HG02840 (cell line): ENCODE data around the gene PACC1.

Source experiments
- ATAC-seq: cut with Tn5 transposase; IDR thresholded peaks from one replicate; pipeline ENCODE4 v1.9.1; 2021; ENCODE audit warnings: mild to moderate bottlenecking, moderate library complexity, moderate number of reproducible peaks; ENCODE audit not compliant: unreplicated experiment, low FRiP score

The PACC1 gene

GRCh38 chr1:212414328-212415106, at the start of gene PACC1:
Gene PACC1, minus strand, starts transcription at chr1:212414886. Its CDS starts 129 bp downstream, at chr1:212414757.
- peak; percentile 93 for ATAC-seq

- ATAC-seq = no peak
Measured at GRCh38 chr1:212463565-212464285, 49.0 kb upstream of the PACC1 start.

GRCh38 chr1:212461916-212462660, 47.4 kb upstream of the PACC1 start:
- ATAC-seq = no peak

GRCh38 chr1:212460376-212460775, 45.7 kb upstream of the PACC1 start:
- no peak for ATAC-seq

- no peak for ATAC-seq
Measured at GRCh38 chr1:212459656-212460055, 45.0 kb upstream of the PACC1 start.

GRCh38 chr1:212458817-212459216, 44.1 kb upstream of the PACC1 start:
- ATAC-seq = no peak

- no peak for ATAC-seq
Measured at GRCh38 chr1:212457740-212458338, 43.2 kb upstream of the PACC1 start.

- no peak for ATAC-seq
Measured at GRCh38 chr1:212455803-212456528, 41.3 kb upstream of the PACC1 start.

GRCh38 chr1:212455401-212455800, 40.7 kb upstream of the PACC1 start:
- ATAC-seq = no peak

- no peak for ATAC-seq
Measured at GRCh38 chr1:212454741-212455140, 40.1 kb upstream of the PACC1 start.

- no peak for ATAC-seq
Measured at GRCh38 chr1:212453156-212453857, 38.6 kb upstream of the PACC1 start.

- ATAC-seq = no peak
Measured at GRCh38 chr1:212452323-212453155, 37.9 kb upstream of the PACC1 start.

- no peak for ATAC-seq
Measured at GRCh38 chr1:212451416-212452322, 37.0 kb upstream of the PACC1 start.

- no peak for ATAC-seq
Measured at GRCh38 chr1:212450331-212450881, 35.7 kb upstream of the PACC1 start.

- no peak for ATAC-seq
Measured at GRCh38 chr1:212447478-212447877, 32.8 kb upstream of the PACC1 start.

- no peak for ATAC-seq
Measured at GRCh38 chr1:212446333-212446732, 31.6 kb upstream of the PACC1 start.

- no peak for ATAC-seq
Measured at GRCh38 chr1:212442408-212442807, 27.7 kb upstream of the PACC1 start.
